NCI-H446 (cell line): ENCODE measurements around the gene TPRN.

ENCODE experiments used
- DNase-seq, 2 experiments: peaks; one replicate each; lab custom pipeline; 2025; lab: John Stamatoyannopoulos, UW

The TPRN gene

GRCh38 chr9:137236238-137236935 is 35.8 kb upstream of the TPRN start:
- peak; percentile 28 to 68 for DNase-seq

DNA sequence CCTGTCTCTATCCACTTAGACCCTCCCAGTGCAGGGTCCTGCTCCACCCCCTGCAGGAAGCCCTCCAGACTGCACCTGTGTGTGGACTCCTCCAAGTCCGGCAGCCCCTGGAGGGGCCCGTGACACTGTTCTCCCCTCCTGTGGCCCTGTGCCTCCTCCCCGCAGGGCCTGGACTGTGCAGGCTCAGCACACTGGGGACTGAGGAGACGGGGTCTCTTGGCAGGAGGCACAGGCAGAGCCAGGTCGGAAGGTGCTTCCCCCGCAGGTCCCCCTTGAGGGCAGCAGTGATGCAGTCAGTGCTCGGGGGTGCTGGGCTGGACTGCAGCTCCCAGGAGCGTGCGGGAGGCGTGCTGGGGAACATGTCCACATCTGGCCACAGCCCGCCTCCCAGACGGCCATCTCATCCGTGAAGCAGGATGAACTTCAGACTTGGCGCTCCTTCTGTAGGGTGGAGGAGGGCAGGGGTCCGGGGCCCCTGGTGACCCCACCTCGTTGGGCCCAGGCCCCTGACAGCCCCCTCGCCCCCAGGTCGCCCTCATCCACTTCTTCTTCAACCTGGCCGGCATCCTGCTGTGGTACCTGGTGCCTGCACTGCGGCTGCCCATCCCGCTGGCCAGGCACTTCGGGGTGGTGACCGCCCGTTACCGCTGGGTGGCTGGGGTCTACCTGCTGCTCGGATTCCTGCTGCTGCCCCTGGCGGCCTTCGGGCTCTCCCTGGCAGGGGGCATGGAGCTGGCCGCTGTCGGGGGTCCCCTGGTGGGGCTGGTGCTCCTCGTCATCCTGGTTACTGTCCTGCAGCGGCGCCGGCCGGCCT is 35.1 kb upstream of the TPRN start:
- no peak for DNase-seq

- DNase-seq: no peak
Measured at GRCh38 chr9:137234758-137235423, 34.4 kb upstream of the TPRN start.

GRCh38 chr9:137234055-137234697 is 33.6 kb upstream of the TPRN start:
- no peak for DNase-seq

DNA sequence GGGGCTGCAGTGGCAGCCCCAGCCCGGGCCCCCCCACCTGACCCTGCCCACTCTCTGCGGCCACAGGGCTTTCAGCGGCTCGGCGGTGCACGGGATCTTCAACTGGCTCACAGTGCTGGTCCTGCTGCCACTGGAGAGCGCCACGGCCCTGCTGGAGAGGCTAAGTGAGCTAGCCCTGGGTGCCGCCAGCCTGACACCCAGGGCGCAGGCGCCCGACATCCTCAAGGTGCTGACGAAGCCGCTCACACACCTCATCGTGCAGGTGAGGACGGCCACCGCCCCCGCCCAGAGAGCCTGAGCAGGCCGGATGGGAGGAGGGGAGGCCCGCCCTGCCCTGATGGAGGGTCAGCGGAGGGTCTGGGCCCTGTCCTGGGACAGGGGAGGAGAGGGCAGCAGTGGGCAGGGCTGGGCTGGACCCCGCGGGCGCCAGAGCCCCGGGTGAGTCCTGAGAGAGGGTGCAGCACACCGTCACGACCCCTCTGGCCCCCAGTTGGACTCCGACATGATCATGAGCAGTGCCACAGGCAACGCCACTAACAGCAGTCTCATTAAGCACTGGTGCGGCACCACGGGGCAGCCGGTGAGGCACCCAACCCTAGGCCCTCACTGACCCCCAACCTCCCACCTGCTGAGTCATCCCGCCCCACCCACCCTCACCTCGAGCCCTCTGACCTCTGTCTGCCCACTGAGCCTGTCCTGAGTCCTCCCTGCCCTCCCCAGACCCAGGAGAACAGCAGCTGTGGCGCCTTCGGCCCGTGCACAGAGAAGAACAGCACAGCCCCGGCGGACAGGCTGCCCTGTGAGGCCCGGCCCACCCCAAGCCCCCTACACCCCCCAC is 32.8 kb upstream of the TPRN start:
- no peak for DNase-seq

DNA sequence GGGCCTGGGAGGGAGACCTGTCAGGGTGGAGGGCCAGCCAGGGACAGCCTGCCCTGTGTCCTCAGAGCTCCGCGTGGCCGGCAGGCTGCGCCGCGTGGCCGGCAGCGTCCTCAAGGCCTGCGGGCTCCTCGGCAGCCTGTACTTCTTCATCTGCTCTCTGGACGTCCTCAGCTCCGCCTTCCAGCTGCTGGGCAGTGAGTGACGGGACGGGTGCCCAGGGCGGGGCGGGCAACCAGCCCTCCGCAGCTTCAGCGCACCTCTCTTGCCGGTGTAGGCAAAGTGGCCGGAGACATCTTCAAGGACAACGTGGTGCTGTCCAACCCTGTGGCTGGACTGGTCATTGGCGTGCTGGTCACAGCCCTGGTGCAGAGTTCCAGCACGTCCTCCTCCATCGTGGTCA is 32.0 kb upstream of the TPRN start:
- no peak for DNase-seq

DNA sequence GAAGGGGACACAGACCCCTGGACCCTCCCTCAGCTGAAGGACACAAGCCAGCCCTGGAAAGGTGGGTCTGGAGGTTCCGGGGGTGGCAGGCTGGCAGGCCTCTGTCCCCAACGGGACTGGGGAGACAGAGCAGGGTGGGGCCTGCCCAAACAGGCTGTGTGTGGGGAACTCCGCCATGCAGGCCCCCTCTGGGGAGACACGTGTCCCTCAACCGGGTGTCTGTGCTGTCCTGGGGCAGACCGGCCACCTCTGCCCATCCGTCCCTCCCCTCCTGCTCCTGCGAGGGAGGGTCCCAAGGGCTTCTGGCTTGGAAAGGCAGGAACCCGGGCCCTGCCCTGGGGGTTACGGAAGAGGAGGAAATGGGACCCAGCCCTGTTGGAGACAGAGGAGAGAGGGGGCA is 31.6 kb upstream of the TPRN start:
- DNase-seq: no peak

DNA sequence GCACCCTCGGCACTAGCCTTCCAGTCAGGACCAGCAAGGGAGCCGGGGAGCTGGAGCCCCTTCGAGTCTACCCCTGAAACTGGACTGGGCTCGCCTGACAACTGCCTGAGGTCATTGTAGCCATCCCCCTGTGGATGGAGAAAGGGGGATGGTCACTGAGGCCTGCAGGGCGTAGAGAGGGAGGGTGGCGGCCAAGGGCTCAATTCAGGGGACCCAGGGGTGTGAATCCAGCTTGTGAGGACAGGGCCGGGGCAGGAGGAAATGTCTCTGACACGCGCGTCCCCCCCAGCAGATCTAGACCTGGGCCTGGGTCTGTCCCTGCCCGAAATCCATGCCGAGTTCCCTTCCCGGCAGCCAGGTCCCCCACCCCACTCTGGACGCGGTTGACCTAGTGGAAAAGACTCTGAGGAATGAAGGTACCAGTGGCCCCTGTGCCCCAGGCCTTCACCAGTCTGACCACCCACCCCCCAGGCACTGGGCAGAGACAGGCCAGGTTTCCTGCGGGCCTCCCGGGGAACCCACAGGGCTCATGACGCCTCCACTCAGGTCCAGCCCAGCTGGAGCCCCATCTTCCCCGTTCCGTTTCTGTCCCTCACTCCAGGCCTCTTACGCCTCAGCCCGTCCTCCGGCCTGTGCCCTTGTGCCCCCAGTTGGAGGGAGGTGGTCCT is 31.0 kb upstream of the TPRN start:
- no peak for DNase-seq

GRCh38 chr9:137230705-137231371 is 30.3 kb upstream of the TPRN start, which contains the start of gene SLC34A3:
SLC34A3 (plus strand) TSS chr9:137230901; CDS start chr9:137231703, 802 bp downstream.
- no peak for DNase-seq

DNA sequence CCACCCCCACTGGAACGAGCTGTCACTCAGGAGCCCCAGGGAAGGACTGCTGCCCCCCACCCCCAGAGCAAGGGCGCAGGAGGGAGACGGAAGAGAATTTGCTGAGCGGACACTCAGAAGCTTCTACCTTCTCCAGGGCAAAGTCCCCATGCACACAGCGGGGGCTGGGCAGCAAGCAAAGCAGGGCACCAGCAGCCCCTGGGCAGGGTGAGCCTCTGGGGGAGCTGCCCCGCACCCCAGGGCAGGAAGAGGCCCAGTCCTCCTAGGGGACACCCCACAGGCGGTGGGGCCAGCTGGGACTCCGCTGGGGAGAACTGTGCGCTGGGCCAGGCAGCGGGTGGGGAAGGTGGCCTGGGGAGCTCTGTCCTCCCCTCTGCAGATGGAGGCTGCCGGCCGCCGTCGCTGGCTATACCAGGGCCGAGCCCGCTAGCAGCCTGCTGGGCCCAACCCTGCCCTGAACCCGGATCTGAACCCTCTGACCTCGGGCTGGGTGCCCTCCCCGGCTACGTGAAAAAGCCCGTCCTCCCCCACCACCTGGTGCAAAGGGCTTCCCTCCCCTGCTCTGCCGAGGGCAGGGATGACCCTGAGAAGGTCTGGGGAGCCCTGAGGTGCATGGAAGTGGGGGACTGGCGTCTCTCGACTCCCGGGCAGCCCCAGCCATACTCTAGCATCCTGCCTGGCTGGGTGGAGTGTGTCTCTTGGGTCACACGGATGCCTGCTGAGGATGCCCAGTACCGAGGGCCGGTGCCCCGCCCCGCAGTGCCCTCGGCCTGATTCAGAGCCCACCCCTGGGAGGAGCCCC is 29.6 kb upstream of the TPRN start:
- DNase-seq: no peak

DNA sequence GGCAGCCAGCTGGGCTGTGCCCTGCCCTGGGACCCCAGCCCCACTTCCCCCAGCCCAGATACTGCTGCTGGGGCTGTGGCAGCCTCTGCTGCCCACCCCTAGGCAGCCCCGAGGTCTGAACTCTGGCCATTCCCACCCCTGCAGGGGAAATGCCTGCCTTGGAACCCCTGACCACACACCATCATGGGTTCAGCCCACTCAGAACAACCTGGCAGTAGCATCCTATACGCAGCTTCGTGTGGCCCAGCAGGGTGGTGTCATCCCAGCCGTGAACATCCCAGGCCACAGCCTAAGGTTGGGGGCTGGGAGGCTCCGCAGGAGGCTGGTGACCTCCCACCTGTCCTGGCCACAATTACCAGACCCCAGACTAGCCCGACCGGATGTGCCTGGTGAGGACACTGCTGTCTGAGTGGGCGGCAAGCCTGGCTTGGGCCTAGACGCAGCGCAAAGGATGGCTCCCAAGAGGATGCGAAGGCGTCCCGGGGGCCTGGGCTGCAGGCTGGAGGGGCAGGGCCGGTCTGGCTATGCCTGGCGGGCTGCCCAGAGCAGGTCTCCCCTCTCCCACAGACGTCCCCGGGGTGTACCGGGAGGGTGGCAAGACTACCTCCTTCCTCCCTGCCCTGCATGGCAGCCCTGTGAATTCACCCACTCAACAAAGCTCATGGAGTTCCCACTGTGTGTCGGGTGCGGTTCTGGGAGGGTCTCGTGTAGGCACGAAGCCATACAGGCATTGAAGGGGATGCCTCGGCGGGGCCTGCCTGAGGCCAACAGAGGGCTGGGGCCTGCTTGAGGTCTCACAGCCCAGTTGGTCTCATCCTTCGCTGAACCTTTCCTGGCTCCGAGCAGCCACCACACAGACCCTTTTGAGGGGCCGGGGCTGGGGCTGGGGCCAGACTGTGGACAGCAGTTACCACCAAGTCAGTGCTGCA is 28.7 kb upstream of the TPRN start:
- DNase-seq: no peak

DNA sequence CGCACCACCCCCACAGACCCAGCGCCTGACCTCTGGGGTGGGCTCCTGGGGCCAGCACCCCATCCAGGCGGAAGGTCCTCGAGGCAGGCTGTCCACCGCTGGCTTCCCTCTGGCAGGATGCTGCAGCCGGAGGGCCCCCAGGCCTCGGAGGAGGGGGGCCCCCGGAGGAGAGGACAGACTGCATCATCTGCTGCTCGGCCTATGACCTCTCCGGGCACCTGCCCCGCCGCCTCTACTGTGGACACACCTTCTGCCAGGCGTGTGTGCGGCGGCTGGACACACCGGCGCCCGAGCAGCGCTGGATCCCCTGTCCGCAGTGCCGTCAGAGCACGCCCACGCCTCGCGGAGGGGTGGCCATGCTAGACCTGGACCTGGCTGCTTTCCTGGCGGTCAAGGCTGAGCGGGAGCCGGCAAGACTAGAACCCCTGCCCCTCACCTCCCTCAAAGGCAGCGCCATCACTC is 28.0 kb upstream of the TPRN start:
- DNase-seq: no peak

DNA sequence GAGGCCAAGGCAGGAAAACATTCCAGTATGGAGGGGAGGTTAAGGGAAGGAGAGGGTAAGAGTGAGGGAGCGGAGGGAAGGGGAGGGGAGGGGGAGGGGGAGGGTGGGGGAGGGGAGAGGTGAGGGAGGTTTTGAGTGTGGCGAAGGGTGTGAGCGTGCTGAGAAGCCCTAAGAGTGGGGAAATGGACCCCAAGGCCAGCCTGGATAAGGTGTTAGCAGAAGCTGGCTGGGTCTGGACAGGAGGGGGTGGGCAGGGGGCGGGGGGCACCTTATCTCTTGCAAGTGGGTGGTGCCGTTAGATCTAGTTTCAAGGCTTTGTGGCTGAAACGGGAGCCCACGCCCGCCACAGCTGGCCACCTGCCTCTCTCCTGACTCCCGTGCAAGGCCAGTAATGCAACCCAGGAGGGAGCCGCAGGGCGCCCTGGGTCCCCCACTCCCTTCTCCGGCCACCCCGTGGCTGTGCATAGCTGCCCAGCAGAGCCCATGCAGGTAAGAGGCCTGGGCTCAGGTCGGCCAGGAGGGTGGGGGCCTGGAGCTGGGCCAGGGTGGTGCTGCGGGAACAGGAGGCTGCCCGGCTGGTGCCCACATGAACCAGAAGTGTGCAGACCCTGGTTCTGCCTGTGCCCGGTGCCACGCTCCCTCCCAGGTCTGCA is 27.4 kb upstream of the TPRN start:
- no peak for DNase-seq

DNA sequence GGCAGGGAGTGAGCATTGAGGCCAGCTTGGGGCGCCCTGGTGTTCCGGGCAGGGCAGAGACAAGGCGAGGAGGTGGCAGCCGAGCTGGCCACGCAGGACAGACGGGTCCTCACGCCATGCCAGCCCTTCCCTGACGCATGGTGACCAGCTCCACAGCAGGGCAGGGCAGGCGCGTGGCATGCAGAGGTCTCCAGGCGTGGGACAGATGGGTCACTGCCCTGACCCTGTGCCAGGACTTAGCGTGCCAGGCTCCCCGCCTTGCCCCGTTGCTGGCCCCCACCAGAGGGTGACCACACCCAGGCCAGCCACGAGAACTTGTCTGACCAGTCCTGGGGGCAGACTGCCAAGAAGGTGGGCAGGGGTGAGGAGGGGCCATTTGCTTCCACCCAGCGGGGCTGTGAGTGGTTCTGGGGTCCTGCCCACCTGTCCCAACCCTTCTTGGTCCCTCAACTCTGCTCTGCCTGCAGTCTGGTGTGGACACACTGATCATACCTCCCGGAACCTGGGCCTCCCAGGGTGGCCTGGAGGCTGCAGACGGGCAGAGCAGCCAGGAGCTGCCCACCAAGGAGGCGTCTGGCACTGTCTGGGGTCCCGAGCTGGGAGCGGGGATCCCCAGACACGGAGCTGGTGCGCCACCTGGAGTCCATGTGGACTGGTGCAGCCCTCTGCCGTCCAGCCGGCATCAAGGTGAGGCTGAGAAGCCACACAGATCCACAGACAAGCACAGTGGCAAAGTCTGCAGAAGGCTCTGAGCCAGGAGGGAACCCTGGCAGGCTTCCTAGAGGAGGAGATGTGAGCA is 26.7 kb upstream of the TPRN start, which contains the start of gene RNF224:
TSS of gene RNF224 (plus strand) at position 449 of the 799 bp plus-strand sequence. CDS start 834 bp downstream, outside the sequence.
- DNase-seq: peak; percentile 27 to 68

DNA sequence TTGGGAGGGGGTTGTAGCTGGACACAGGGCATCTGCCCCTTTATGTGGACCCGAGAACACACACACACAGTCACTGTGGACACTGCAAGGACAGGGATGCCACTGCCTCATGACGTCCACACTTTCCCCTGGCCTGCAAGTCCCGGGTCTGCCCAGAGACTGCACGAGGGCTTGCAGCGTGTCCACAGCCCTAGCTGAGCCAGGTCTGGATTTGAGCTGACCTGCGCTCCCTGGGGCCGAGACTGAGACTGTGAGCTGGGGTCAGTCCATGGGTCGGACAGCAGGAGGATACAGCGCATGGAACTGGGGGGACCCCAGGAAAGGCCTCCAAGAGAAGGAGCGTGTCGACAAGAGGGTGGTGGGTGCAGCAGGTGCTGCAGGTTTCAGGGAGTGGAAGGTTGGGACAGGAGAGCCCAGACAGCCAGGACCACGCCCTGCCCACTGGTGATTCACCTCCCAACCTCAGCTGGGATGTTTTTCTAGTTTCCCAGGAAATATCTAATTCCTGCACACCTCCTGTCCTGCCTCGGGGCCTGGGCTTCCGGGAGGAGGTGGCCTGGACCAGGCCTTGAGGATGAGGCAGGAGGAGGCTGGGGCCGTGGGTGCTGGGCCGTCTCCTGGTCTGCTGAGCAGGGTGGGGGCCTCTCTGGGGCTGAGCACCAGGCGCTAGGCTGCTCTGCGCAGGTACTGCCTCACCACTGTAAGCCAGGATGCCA is 26.0 kb upstream of the TPRN start:
- DNase-seq: no peak

GRCh38 chr9:137225699-137226331 is 25.3 kb upstream of the TPRN start:
- DNase-seq: no peak
